OCI-LY7 (cell line): ENCODE data around the gene LITAFD.

ENCODE experiments used
- CTCF ChIP-seq: fragments of 200-600 bp; sonication (generic); conservative IDR thresholded peaks from 2 replicates; pipeline ENCODE4 v1.5.1; 2014; ENCODE audit warnings: mild to moderate bottlenecking, antibody characterized with exemption, low read length, moderate library complexity, mixed read lengths
- EZH2phosphoT487 ChIP-seq: fragments of 200-600 bp; sonication (generic); IDR thresholded peaks from 2 replicates; pipeline ENCODE4 v1.6.1; 2018; ENCODE audit warnings: low read depth, borderline replicate concordance, mild to moderate bottlenecking, mixed run types, antibody characterized with exemption, low read length, moderate library complexity, mixed read lengths

- TF ChIP-seq CTCF (no peak), EZH2phosphoT487 (no peak)
These were observed 38.6 kb downstream of the LITAFD start for GRCh38 chr16:8920645-8921346.
